NCI-H146 treated with DMSO at 0.1 percent for 48 hours (cell line): Measurements from ENCODE around the gene SPAG16.

Source experiments
- DNase-seq: peaks from one replicate; lab custom pipeline; 2025; ENCODE audit not compliant: unreplicated experiment; lab: John Stamatoyannopoulos, UW

SPAG16 gene

DNA sequence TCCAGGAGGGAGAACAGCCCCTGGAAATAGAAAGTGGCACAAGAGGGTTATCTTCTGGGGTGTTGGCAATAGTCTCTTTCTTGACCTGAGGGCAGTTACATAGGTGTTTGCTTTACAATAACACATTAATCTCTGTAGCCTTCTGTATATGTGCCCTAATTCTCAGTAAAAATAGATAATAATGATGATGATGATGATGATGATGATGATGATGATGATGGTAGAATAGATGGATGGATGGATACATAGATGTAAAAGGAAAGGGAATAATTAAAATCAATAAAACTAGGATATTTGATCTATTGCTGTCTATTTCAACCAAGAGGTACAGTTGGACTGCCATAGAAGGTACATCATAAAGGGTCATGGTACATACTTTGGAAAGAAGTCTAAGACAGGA lies 948.9 kb downstream of the SPAG16 start:
- no peak for DNase-seq

DNA sequence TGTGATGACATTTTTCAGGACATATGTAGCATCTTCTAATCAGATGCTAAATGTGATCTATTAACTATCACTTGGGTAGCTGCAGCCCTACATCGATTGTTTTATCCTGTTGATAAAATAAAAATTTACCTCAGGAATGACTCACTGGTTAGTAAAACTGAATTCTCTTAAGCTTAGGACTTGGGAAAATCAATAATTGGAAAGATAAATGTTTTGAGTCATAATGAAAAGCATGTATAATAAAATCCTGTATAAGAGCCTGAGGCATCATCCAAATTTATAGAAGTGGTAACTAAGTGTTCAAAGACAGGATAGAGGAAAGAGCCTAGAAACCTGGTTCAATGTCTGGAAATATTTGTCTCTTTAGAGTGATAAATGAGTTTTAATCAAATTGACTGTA lies 958.5 kb downstream of the SPAG16 start:
- no peak for DNase-seq

DNA sequence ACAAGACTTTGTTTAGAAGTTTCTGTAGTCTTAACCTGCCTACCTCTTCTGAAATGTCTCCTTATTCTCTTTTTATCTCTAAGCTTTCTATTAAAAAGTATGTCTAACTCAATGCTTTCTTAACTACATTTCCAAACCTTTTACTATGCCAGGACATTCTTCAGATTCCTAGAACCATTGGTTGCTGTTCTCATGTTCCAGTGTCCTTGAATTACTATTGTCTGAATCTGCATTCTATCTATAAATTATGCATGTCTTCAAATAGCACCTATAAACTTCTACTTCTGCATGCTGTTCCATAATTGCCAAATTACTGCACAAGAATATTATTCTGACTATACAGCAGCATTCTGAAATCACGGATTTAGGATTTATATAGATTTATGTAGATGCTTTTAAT lies 960.6 kb downstream of the SPAG16 start:
- DNase-seq: no peak

DNA sequence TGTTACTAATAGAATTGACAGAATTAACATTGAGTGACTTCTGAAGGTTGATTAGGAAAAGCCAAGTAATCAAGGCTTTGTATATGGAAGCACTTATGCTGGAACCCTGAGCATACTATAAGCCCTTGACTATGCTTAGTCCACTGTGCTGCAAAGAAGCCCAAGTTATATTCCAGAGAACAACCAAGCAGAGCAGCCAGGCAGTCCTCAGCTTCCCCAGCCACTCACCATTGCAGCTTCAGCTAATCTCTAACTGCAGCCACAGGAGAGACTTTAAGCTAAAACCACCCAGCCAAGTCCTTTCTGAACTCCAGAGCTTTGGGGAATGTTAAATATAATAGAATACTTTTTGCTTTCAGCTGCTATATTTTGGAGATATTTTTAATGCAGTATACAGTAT lies 962.2 kb downstream of the SPAG16 start:
- DNase-seq: no peak

DNA sequence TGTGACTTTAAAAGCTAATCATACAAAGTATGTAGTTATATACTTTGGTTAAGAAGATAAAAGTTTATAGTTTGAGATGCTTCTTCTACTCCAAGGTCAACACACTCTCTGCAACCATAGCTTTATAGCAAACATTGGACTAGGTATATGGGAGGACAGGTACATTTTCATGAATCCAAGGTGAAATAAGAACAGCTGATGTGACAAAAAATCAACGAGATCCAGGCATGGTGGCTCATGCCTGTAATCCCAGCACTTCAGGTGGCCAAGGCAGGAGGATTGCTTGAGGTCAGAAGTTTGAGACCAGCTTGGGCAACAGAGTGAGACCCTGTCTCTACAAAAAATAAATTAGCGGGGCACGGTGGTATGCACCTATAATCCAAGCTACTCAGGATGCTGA lies 963.3 kb downstream of the SPAG16 start:
- DNase-seq: no peak

DNA sequence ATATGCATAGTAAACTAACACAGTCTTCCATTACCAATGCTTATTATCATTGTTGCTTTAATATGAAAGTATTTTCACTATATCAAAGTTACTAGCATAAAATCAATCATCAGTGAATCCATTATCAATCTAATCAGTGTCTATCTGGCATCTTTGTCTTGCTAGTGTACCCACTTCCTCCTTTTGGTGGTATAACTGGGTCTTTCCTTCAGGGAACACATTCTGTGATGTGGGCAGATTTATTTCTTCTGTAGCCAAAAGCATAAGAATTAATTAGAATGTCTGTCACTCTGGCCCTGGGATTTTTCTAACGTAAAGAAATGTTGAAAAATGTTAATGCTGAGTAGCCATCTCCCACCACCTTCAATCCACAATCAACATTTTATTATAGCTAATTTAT lies 970.8 kb downstream of the SPAG16 start:
- no peak for DNase-seq

DNA sequence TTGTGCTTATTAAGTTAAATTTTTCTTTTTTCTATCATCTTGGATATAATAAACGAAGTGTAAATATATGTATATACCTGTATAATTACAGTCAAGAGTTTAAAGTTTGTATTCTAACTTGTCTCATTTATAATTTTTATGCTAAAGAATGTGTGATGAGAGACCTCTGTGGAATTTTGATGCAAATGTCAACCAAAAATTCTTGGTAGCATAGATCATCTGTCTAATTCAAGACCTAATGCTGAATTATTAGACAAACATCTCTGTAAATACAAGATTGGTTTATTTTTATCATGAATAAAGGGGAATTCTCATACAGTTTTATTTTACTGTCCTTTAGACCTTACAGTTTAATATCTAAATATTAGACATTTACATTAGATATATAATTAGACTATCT lies 977.4 kb downstream of the SPAG16 start:
- no peak for DNase-seq

DNA sequence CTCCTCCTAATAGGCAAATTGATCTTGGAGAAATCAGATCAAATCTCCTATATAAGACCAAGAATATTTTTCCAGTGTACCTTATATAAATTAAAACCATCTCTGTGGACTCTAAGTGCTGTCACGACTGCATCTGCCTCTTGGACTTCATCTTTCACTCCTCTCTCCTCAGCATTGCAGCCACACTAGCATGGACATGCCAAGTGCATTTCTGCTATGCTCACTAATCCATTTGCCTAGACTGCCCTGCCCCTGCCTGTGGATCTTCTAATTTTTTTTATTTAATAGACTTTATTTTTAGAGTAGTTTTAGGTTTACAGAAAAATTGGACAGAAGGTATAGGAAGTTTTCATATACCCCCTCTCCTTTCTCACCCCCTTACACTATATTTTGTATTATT lies 979.9 kb downstream of the SPAG16 start:
- no peak for DNase-seq

DNA sequence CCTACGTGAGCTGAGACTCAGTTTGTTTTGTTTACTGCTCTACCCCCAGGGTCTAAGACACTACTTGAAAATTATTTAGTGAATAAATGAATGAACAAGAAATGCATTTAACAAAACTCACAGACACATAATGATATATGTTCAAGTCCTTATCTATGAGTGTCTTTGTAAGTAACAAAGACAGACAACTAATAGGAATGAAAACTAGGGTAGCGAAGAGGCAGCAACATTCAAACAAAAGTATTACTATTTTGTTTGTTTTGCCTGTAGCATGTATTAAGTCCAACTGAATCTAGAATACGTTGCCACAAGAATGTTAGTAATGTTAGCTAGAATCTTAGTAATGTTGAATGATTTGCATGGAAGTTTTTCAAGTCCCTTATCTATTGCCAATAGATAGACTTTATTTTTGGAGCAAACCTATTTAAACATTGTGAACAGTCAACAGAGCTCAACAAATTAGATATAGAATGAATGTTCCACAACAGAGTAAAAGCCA lies 981.8 kb downstream of the SPAG16 start:
- DNase-seq: no peak

DNA sequence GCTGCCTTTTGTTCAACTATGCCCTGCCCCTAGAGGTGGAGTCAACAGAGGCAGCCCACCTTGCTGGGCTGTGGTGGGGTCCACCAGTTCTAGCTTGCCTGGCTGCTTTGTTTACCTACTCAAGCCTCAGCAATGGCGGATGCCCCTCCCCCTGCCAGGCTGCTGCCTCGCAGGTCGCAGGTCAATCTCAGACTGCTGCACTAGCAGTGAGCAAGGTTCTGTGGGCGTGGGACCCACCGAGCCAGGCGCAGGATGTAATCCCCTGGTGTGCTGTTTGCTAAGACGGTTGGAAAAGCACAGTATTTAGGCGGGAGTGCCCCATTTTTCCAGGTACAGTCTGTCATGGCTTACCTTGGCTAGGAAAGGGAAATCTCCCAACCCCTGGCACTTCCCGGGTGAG lies 993.6 kb downstream of the SPAG16 start:
- no peak for DNase-seq

DNA sequence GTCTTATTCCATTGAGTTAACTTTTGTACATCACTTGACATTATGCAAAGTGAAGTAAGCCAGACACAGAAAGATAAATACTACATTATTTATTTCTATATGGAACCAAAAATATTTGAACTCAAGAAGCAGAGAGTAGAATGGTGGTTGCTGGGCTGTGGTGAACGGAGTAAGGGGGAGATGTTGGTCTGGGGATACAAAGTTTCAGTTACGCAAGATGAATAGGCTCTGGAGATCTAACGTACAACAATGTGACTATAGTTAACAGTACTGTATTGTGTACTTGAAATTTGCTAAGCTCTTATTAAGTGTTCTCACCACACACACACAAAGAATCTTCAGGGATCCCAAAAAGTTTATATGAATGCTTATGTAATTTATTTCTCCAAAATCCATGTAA lies 1001.7 kb downstream of the SPAG16 start:
- no peak for DNase-seq

DNA sequence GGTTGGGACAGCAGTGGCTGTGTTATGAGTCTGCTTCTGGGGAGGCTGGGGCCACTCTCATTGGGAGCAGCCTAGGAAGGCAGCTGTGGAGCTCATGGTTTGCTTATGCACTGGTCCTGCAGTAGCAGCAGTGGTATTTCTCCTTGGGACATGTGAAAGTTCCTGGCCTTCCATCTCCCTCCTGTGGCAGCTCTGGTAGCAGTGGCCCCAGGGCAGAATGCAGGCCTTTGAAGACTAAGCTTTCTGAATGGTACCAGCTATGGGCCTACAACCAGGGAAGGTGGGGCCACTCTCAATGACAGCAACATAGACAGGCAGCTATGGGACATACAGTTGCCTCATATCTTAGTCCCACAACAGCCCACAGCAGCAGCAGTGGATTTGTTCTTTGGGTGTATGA lies 1009.3 kb downstream of the SPAG16 start:
- DNase-seq: no peak

DNA sequence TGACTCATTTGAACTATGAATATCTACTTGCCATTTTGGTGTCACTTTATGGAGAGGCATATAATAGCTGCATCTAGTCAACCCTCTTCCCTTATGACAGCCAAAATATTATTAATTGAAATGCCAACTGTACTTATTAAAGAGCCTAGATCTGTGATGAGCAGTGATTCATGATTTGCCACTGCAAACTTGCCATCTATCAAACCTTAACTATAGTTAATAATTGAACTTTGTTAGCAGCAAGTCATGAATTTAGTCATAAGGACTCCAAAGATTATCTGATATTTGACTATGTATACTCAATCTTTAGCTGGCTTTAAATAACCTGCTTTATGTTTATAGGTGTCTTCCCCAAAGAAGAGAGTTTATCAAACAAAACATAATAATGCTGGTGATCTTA lies 1010.2 kb downstream of the SPAG16 start:
- DNase-seq: no peak

DNA sequence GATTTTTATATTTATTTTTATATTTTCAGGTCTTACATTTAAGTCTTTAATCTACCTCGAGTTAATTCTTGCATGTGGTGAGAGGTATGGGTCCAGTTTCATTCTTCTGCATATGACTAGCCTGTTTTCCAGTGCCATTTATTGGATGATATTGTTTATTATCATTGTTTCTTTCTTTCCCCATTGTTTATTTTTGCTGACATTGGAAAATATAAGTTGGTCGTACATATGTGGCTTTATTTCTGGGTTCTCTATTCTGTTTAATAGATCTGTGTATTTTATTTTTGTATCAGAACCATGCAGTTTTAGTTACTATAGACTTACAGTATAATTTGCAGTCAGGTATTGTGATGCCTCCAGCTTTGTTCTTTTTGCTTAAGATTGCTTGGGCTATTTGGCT lies 1013.2 kb downstream of the SPAG16 start:
- no peak for DNase-seq

DNA sequence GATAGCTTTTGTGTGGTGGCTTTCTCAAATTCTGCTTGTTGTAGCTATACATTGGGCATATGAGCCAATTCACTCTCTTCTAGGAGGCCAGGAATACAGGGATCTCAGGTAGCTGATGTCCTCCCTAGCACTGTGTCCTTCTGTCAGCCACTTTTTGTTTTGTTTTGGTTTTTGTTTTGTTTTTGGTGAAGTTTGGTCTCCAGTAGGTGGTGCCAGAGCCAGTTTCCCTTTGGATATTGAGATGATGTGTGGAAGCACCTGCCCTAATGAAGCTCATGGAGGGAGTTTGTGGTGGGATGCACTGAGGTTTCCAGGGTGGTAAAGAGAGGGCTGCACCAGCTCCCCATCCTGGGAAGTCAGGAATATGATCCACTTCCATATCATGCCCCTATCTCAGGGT lies 1026.1 kb downstream of the SPAG16 start:
- no peak for DNase-seq

DNA sequence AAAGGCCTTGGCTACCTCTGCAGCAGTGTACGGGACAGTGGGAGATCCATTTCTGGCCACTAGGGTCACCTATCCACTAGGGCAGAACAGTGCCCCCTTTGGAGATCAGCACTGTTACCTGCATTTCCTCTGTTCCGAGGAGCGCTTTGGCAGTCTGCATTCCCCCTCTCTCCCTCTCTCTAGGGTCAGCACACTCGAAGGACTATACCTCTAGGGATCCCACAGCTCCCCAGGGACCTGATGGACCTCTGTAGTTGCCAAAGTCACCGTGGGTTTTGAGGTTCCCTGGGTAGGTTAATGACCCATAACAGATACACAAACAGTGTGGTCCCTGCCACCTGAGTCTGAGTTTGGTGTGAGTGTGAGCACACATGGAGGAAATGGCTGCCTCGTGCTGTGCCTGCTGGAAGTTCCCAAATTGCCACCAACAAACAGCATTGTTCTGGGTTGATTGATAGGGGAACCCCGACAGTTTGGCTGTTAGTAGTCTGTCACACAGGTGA lies 1026.8 kb downstream of the SPAG16 start:
- no peak for DNase-seq

DNA sequence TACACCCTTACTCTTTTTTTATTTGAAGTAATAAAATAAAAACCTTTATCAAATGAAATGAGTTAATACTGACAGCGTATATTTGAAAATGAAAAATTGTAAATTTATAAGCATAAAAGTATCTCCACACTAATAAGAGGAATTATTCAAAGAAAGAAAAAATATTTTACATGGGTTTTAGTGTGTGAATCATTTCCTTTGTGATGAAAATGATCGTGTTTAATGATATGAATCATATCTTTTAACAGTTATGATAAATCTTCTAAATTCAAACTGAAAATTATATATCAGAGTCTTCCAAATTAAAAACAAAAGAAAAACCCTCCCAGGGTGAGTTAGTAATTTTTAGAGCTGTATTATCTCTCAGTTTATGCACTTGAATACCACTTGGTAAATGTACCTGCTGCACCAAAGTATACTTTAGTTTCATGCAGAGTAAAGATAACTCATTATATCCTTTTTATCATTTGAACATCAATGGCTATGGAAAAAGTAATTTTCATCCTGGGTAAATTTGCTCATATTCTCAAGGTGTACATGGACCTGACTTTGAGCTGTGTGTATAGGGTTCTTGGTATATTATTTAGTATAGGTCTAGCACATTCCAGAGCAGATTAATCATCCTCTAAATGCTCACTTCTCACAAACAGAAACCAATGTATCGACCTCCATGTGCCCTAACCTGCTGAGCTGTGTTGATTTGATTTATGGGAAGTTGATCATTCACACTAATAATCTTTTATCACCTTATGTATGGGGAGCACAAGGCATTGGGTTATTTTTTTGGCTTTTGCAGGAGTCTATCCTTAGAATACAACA lies 1027.9 kb downstream of the SPAG16 start:
- no peak for DNase-seq

DNA sequence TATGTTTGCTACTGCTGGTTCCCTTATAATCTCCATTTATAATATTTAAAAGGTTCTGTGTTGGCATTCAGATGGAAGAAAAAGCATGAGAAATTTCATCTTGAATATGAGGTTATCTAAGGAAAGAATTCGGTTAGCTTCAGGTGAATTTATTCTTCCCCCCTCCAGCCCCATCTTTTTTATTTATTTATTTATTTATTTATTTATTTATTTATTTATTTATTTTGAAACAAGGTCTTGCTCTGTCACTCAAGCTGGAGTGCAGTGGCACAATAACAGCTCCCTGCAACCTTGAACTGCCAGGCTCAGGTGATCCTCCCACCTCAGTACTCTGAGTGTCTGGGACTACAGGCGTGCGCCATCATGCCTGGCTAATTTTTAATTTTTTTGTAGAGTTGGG lies 1031.1 kb downstream of the SPAG16 start:
- no peak for DNase-seq

DNA sequence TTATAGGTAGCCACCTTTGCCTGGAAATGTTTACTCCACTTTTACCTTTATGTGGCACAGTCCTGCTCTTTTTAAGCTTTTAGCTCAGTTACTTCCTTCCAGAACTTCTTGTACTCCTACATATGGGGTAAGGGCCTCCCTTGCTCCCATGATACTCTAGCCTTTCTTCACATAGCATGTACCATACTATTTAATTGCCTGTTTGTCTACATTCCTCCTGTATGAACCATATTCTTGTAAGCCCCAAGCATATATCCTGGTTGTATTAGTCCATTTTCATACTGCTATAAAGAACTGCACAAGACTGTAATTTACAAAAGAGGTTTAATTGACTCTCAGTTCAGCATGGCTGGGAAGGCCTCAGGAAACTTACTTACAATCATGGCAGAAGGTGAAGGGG lies 1035.9 kb downstream of the SPAG16 start:
- DNase-seq: no peak

DNA sequence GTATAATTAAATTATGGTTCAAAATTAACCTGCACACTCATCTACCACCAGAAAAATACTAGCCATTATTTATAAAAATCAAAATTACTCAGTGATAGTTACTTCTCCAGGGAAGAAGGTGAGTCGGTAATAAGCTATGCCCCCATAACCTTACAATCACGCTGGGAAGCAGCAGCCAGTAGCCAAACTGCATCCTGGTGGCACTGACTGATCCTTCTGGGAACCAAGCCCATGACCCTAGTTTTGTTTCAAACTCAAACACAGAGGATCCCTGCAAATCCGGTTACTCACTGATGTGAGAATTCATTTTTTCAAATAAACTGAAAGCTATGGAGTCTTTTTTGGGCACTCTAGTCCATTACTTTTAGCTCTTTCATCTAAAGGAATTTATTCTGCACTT lies 1038.4 kb downstream of the SPAG16 start:
- DNase-seq: no peak

DNA sequence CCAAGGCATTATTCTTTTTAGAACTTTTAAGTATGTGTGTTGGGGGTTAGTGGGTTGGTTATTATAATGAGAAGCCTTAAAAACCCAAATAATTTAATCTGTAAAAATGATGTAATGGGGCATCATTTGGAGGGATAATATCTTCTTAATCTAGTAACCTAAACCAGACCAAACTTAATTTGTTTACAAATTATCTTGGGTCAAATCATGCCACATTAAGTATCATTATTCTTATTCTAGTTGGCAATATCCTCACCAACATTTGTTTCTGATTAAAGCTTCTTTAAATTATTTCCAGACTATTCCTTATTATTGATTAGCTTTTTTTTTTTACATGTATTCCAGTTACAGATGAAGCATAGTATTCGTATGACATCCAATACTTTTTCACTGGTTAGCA lies 1041.1 kb downstream of the SPAG16 start:
- no peak for DNase-seq

DNA sequence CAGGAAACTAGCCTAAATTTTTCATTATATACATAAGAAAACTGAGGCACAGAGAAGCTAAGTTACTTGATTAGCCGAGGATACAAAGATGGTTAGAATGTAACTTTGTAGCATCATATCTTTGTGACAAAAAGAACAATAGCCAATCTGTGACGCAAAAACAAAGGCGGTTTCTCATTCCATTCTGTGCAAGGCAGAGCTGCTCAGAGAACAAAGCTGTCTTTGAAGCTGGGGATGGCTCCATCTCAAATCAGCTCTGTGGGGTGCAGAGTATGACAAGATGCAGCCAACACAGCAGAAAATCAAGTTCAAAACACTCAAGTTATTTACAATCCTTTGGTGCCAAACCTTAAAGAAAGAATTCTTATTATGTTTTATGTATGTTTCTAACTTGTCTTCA lies 1044.7 kb downstream of the SPAG16 start:
- DNase-seq: no peak

DNA sequence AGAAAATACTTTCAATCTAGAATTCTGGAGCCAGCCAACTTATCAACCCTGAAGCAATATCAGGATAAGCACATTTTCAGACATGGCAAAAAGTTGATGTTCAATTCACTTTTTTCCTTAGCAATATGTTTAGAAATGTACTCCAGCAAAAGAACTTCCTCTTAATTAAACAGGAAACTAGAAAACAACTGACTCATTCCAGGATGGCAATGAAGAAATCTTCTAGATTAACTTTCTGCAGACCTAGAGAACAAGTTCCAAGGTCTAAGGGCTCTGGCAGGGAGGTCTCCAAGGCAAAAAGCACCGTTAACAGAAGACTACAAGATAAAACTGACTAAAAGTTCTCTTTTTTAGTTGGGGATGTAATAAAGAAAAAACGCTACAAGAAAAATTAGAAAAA lies 1057.4 kb downstream of the SPAG16 start:
- DNase-seq: no peak
